Fibroblast of lung (primary cell): ENCODE results near the gene ZXDC.

Source experiments
- CTCF ChIP-seq, 2 donors: IDR thresholded peaks in 1 of 2; conservative IDR thresholded peaks in 1 of 2; 1 replicate in 1 of 2; 2 replicates in 1 of 2; pipeline ENCODE4 v1.5.1; 2011 to 2012; ENCODE audit warnings: low read length in 2 of 2, control low read depth in 1 of 2, inconsistent platforms in 1 of 2, low read depth in 1 of 2, mild to moderate bottlenecking in 1 of 2
- EZH2 ChIP-seq: IDR thresholded peaks from 2 replicates; pipeline ENCODE4 v1.5.1; 2012; ENCODE audit warnings: low read length, control low read depth, mild to moderate bottlenecking; ENCODE audit errors: missing control alignments

- TF ChIP-seq CTCF (conservative IDR thresholded peaks at IDR 0.05 in 1 of 2, IDR thresholded peaks at IDR 0.05 in 1 of 2; ENCODE audit: low read depth in 1 of 2, low read length in 2 of 2), result no peak
- no peak for TF ChIP-seq EZH2
These were observed 81.3 kb downstream of the ZXDC start, which contains the start of gene CFAP100 for GRCh38 chr3:126394179-126394976.
